ENCODE data around the gene RAE1. TPM values are rescaled to one million over a fixed set of nuclear protein-coding genes. Genes with fewer than 3 reads are reported as not detected.
A peak's percentile ranks its signal among the peaks of the same experiment; 100 is the strongest.

RAE1 gene
- total RNA-seq, 1 experiment from 2014 or later: 64.1 TPM

DNA sequence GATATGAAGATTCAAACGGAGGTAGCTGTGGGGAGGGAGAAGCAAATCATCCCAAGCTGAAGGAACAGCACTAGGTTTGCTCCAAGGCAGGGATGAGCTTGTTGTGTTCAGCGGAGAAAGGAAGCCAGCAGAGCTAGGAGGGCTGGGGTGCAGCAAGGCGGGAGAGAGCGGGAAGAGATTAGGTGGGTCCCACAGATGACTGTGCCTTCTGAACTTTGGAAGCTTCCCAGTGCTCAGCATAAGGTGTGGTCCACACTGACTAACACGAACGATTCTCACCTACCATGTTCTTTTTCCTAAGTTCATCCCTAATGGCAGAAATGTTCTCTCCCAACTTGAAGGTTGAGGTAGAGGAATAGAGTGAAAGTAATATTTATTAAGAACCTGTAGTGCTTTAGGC is 1.2 kb downstream of the RAE1 start:
- no peak for DNase-seq
- H3K36me3 Mint-ChIP-seq (ENCODE audit: insufficient read depth, unreplicated experiment): peaks cover 41% of the 10 kb centered on the region
- peaks cover 12% of the 10 kb centered on the region for H3K27me3 Mint-ChIP-seq (ENCODE audit: unreplicated experiment)
- no TSS peak for BruUV-seq (replicated peaks)
- CTCF ChIA-PET: no interaction called here
- intact Hi-C loops (cut with micrococcal nuclease; ENCODE audit: unreplicated experiment): no loop called here
- H3K9me3 Mint-ChIP-seq (ENCODE audit: low read depth, unreplicated experiment): no peaks in the 10 kb centered on the region
- peaks cover 24% of the 10 kb centered on the region for H3K4me1 Mint-ChIP-seq (ENCODE audit: low read depth, unreplicated experiment)
- H3K27ac Mint-ChIP-seq (ENCODE audit: unreplicated experiment): peak overlapping the region; percentile 66
- H3K4me3 Mint-ChIP-seq (ENCODE audit: low read depth, unreplicated experiment): peak overlapping the region; percentile 72
- TF ChIP-seq, protein P1, sequence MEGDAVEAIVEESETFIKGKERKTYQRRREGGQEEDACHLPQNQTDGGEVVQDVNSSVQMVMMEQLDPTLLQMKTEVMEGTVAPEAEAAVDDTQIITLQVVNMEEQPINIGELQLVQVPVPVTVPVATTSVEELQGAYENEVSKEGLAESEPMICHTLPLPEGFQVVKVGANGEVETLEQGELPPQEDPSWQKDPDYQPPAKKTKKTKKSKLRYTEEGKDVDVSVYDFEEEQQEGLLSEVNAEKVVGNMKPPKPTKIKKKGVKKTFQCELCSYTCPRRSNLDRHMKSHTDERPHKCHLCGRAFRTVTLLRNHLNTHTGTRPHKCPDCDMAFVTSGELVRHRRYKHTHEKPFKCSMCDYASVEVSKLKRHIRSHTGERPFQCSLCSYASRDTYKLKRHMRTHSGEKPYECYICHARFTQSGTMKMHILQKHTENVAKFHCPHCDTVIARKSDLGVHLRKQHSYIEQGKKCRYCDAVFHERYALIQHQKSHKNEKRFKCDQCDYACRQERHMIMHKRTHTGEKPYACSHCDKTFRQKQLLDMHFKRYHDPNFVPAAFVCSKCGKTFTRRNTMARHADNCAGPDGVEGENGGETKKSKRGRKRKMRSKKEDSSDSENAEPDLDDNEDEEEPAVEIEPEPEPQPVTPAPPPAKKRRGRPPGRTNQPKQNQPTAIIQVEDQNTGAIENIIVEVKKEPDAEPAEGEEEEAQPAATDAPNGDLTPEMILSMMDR (IDR thresholded peaks at IDR 0.05; ENCODE audit: unreplicated experiment): no peak

DNA sequence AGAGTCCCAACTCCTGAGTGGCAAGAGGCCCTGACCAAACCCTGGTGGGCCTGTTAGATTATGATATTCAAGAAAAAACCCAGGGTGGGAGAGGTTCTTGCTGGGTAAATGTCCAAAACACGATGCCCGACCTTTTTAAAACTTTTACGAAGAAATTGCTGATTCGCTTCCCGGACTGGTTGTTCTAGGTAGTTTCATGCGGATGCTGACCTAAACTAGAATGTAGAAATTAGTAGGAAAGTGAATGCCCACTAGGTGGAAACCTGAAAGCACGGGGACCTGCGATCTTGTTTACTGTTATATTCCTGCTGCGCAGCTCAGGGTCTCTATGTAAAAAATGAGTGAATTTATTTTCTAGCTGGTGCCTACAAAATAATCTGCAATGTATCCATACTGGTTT is 2.3 kb downstream of the RAE1 start:
- CTCF ChIA-PET: no interaction called here
- Mint-ChIP-seq H3K27ac (ENCODE audit: unreplicated experiment) (no peak overlapping the region), H3K36me3 (ENCODE audit: insufficient read depth, unreplicated experiment) (peaks cover 41% of the 10 kb centered on the region), H3K9me3 (ENCODE audit: low read depth, unreplicated experiment) (no peaks in the 10 kb centered on the region), H3K4me3 (ENCODE audit: low read depth, unreplicated experiment) (no peak overlapping the region), H3K27me3 (ENCODE audit: unreplicated experiment) (peaks cover 1% of the 10 kb centered on the region), H3K4me1 (ENCODE audit: low read depth, unreplicated experiment) (peaks cover 24% of the 10 kb centered on the region)
- intact Hi-C loops (cut with micrococcal nuclease; ENCODE audit: unreplicated experiment): no loop called here
- TF ChIP-seq, protein P1 (IDR thresholded peaks at IDR 0.05; ENCODE audit: unreplicated experiment): no peak
- DNase-seq: no peak
- no TSS peak for BruUV-seq (replicated peaks)

DNA sequence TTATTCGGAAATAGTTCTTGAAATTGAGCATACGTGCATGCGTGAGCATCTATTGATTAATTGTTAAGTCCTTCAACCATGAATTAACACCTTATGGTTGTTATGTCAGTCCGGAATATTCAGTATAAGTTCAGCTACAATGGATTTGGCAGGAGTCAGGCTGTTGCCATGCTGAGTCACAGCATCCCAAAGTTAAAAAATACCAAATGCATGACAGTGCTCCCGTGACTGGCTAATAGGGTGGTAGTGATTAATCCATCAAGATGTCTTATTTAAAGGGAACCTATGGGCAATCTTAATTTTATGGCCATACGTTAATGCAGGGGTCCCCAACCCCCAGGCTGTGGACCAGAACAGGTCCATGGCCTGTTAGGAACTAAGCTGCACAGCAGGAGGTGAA is 10.5 kb downstream of the RAE1 start:
- intact Hi-C loops (cut with micrococcal nuclease; ENCODE audit: unreplicated experiment): no loop called here
- H3K27ac Mint-ChIP-seq (ENCODE audit: unreplicated experiment): no peak overlapping the region
- no peak overlapping the region for H3K4me3 Mint-ChIP-seq (ENCODE audit: low read depth, unreplicated experiment)
- DNase-seq: no peak
- H3K4me1 Mint-ChIP-seq (ENCODE audit: low read depth, unreplicated experiment): no peaks in the 10 kb centered on the region
- no peaks in the 10 kb centered on the region for H3K27me3 Mint-ChIP-seq (ENCODE audit: unreplicated experiment)
- peaks cover 15% of the 10 kb centered on the region for H3K36me3 Mint-ChIP-seq (ENCODE audit: insufficient read depth, unreplicated experiment)
- no TSS peak for BruUV-seq (replicated peaks)
- no peaks in the 10 kb centered on the region for H3K9me3 Mint-ChIP-seq (ENCODE audit: low read depth, unreplicated experiment)
- TF ChIP-seq, protein P1 (IDR thresholded peaks at IDR 0.05; ENCODE audit: unreplicated experiment): no peak
- CTCF ChIA-PET: no interaction called here

DNA sequence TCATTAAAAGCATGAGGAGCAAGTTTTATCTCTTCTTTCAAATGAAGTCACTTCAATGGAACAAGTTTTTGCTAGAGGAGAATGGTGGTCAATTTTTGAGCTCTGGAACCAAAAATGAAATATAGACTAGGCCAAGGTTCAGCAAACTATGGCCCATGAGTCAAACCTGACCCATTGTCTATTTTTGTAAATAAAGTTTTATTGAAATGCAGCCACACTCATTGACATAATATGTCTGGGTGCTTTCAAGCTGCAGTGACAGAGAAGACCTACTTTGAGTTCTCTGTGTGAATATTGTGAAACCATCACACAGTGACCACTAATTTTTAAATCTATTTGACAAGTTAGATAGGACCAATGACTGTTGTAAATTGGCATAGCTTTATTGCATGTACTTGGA is 13.4 kb downstream of the RAE1 start:
- no peaks in the 10 kb centered on the region for H3K27me3 Mint-ChIP-seq (ENCODE audit: unreplicated experiment)
- no peak overlapping the region for H3K4me3 Mint-ChIP-seq (ENCODE audit: low read depth, unreplicated experiment)
- TF ChIP-seq, protein P1 (IDR thresholded peaks at IDR 0.05; ENCODE audit: unreplicated experiment): no peak
- intact Hi-C loops (cut with micrococcal nuclease; ENCODE audit: unreplicated experiment): no loop called here
- CTCF ChIA-PET: no interaction called here
- peaks cover 27% of the 10 kb centered on the region for H3K36me3 Mint-ChIP-seq (ENCODE audit: insufficient read depth, unreplicated experiment)
- no peak overlapping the region for H3K27ac Mint-ChIP-seq (ENCODE audit: unreplicated experiment)
- H3K4me1 Mint-ChIP-seq (ENCODE audit: low read depth, unreplicated experiment): no peaks in the 10 kb centered on the region
- H3K9me3 Mint-ChIP-seq (ENCODE audit: low read depth, unreplicated experiment): no peaks in the 10 kb centered on the region
- DNase-seq: no peak
- BruUV-seq (replicated peaks): no TSS peak
